ENCODE measurements around the gene CCDC136.
A peak's percentile ranks its signal among the peaks of the same experiment; 100 is the strongest.

The CCDC136 gene

GRCh38 chr7:128807191-128807590, 15.4 kb downstream of the CCDC136 start:
- no peak for FAIRE-seq

- FAIRE-seq = no peak
Measured at GRCh38 chr7:128809363-128809762, 17.6 kb downstream of the CCDC136 start.

DNA sequence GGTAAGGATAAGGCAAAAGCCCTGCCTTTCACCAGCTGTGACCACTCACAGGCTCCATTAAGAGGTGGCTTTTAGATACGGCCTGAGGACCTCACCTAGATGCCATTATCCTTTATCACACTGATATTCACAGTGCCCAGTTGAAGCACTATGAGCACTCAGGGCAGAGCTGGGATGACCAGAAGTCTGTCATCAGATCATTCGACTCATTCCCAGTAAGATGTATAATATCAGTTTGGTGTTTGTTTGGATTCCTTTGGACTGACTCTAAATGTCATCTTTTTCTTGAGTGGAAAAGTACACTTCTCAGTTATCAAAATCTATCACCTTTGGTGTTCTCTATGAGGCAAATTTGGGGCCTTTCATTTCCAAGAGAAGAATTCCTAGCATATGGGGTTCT, 18.7 kb downstream of the CCDC136 start:
- no peak for FAIRE-seq

- no peak for FAIRE-seq
Measured at GRCh38 chr7:128810997-128811396, 19.2 kb downstream of the CCDC136 start.

- no peak for FAIRE-seq
Measured at GRCh38 chr7:128811631-128812430, 20.1 kb downstream of the CCDC136 start.

DNA sequence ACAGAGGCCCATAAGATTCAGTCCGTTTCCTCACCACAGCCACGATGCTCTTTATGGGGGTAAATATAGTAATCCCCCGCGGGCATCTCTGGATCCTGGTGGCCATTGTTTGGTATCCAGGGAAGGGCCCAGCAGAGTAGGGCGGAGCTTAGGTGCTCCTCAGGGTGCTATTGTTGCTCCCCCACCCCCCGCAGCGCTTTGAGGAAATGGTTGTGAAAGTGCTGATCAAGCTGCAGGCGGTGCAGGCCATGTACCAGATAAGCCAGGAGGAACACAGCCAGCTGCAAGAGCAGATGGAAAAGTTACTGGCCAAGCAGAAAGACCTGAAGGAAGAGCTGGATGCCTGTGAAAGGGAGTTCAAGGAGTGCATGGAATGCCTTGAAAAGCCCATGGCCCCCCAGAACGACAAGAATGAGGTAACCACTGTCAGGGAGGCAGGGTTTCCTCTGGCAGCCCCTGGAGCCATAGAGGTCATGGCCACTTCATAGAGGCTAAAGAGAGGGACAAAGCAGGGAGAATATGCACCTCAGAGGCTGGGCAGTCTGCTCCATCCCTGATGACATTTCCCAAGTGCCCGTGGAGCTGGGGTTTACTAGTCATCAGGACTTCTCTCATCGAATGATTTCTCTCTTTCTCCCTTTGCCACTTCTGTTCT, 20.9 kb downstream of the CCDC136 start:
- FAIRE-seq = no peak

DNA sequence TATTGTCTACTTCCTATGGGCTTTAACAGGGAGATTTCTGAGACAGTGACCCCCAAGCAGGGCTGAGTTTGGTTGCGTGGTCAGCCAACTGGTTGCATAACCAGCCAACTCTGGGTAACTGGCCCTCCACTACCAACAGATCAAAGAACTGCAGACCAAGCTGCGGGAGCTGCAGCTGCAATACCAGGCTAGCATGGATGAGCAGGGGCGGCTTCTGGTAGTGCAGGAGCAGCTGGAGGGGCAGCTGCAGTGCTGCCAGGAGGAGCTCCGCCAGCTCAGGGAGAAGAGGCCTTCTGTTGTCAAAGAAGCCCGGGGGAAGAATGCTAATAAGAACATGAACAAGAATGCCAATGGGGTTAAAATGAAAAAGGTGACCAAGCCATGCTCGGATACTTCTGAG, 22.7 kb downstream of the CCDC136 start:
- FAIRE-seq = no peak

- FAIRE-seq = no peak
Measured at GRCh38 chr7:128815289-128815942, 23.6 kb downstream of the CCDC136 start.

DNA sequence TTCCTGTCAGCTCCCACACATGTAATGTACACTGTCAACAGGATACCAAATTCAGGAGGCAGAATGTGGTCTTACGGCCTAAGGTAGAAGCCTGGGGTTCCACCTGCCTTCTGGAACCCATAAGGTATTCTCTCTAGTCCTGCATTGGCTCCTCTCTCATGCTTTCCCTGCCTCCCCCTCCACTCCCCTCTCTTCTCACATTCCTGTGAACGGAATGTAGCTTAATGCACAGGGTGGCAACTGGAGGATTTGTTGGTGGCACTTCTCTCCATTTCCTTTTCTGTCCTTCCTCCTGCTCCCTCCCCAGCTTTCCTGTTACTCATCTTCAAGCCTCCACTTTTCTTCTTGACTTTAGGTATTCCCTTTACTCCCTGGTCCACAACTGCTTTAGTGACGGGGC, 26.9 kb downstream of the CCDC136 start:
- FAIRE-seq = no peak

GRCh38 chr7:128821724-128822123, 30.0 kb downstream of the CCDC136 start:
- FAIRE-seq = no peak

- FAIRE-seq = no peak
Measured at GRCh38 chr7:128826512-128826911, 34.7 kb downstream of the CCDC136 start.

GRCh38 chr7:128826916-128827247, 35.1 kb downstream of the CCDC136 start:
- FAIRE-seq = no peak

DNA sequence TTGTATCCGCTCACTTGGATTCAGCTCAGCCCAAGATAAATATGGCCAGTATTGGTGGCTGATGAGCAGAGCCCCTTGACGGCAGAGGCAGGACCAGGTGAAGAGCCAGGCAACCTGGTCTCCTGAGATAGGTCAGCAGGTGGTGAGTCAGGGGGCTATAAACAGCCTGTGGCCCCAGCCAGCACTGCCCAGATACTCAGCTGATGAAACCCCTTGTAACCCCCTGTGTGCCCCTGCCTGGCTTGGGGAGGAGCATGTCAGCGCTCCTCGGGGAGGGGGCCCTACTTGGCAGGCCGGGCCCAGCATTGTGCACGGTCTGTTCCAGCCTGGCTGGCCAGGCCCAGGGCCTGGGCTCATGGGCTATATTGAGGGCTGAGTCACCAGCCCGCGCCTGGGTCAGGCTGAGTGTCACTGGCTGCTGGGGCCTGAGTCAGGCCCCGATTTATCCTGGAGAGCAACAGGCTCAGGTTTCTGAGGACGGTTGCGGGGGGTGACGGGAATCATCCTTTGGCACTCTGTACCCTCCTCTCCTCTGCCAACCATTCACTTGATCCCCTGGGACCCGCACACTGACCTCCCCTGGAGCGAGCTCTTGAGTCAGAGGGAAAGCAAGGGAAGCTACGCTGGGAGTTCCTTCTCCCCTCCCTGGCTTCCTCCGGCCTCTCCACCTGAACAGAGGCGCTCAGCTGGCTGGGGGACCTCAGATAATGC, 35.6 kb downstream of the CCDC136 start:
- FAIRE-seq = peak; percentile 59

- peak; percentile 72 for FAIRE-seq
Measured at GRCh38 chr7:128827971-128828711, 36.4 kb downstream of the CCDC136 start.

DNA sequence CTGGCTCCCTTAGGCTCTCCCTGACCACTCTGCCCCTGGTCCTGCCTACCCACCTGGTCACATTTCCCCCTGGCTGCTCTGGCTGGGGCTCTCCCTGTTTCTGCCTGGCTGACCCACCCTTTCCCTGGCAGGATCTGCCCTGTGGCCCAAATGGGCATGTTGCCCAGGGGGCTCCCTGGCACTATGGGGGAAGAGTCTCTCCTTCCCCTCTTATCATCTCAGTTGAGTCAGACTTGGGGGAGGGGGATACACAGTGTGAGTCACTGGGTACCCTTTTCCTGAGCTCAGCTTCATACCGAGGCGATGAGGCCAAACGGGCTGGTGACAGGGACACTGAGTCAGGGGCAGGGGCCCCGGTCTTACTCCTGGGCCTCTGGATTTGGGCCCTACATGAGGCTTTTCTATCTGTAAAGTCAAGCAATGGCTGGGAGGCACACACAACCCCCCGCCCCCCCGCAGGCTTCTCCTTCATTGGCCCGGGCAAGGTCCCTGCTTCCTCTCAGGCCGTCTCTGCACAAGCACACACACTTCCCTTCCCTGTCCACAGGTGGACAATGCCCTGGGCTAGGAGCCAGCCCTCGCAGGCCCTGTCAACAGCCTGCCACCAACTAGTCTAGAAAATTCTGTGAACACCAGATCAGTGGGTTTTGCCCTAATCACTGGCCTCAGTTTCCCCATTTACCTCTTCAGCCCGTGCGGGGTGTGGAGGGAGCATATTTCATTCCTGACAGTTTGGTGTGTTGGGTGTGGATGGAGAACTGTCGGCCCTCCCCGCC, 37.8 kb downstream of the CCDC136 start:
- no peak for FAIRE-seq

GRCh38 chr7:128830231-128831177, 38.7 kb downstream of the CCDC136 start, which contains the start of gene FLNC:
Gene FLNC, plus strand, starts transcription at chr7:128830406. Its CDS starts 232 bp downstream, at chr7:128830638.
- no peak for FAIRE-seq

- peak; percentile 6 for FAIRE-seq
Measured at GRCh38 chr7:128831178-128831993, 39.6 kb downstream of the CCDC136 start.

DNA sequence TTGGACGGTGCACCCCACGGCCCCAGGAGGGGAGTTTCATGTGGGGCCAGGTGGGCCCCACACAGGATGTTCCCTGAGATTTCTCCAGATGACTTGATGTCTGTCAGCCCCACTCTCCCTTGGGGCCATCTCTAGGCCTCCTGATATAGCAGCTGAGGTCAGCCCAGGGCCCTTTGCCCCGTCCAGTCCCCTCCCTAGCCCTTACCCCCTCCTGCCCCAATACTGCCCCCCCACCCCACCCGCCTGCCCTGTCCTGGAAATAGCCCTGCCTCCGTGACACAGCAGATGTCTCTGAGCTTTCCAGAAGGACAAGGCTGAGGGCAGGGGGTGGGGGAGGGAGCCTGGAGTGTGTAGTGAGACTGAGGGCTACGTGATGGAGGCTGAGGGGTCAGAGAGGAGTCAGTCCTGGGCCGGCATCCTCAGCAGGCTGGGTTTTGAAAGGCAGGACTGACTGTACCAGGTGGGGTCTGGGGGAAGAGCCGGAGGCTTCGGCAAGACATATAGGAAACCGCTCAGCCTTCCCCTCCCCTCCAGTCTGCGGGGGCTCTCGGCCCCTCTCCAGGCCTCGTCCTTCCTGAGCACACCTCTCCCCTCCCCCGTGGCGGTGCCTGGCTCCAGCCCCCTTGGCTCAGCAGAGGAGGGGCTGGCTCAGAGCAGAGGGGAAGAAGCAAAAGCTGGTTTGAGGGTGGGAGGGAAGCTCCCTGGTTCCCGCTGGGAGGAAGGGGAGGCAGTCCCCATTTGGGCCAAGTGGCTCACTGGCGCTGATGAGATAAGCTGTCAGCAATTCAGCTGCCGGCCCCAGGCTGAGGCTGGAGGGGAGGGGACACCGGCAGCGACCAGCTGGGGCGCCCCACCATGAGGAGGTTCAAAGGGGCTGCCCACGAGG, 40.5 kb downstream of the CCDC136 start:
- no peak for FAIRE-seq

DNA sequence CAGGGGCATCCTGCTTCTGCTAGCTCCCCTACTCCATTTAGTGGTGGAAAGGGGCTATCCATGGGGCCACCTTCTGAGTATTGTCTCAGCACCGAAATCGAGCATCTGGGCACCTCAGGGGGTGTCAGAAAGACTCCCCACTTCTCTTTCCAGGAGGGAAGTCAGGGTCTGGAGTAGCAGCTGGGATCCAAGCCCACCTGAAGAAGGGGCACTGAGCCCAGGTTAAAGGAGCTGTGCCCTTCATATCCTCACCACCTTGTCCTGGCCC, 41.0 kb downstream of the CCDC136 start:
- no peak for FAIRE-seq
